Measurements from ENCODE around the gene GALK2. TPM values are rescaled to one million over a fixed set of nuclear protein-coding genes. Genes with fewer than 3 reads are reported as not detected.

GALK2 gene
- total and polyA plus RNA-seq, 2 experiments from 2014 or later: 11.5 to 23.0 TPM

GRCh38 chr15:49135911-49136310, 34.1 kb upstream of the GALK2 start:
- Mint-ChIP-seq H3K4me1 (no peaks in the 10 kb centered on the region), H3K4me3 (no peak overlapping the region), H3K27me3 (ENCODE audit: insufficient read depth, low read depth, poor library complexity) (no peaks in the 10 kb centered on the region), H3K36me3 (ENCODE audit: low read depth) (peaks cover 56% of the 10 kb centered on the region), H3K27ac (no peak overlapping the region), H3K9me3 (no peaks in the 10 kb centered on the region)
- no peaks in the 10 kb centered on the region for H3K9me2 ChIP-seq (ENCODE audit: insufficient read depth)
- H3K4me3 ChIP-seq: no peak overlapping the region
- no peaks in the 10 kb centered on the region for H3K27me3 ChIP-seq (ENCODE audit: insufficient read depth)
- no peak for TF ChIP-seq EZH2 (IDR thresholded peaks at IDR 0.05; ENCODE audit: low read depth, unreplicated experiment)
- TF ChIP-seq ZNF114 (CRISPR knock-in tag; IDR thresholded peaks at IDR 0.05): no peak
- no peak for TF ChIP-seq STAT1 (IDR thresholded peaks at IDR 0.05; ENCODE audit: unreplicated experiment)
- TF ChIP-seq CTCF (conservative IDR thresholded peaks at IDR 0.05; ENCODE audit: low read depth in 2 of 2): no peak
- no peak for TF ChIP-seq CREB1 (CRISPR knock-in tag; IDR thresholded peaks at IDR 0.05; ENCODE audit: low read depth)
- TF ChIP-seq JUNB (IDR thresholded peaks at IDR 0.05; ENCODE audit: unreplicated experiment): no peak
- TF ChIP-seq REST (IDR thresholded peaks at IDR 0.05; ENCODE audit: unreplicated experiment): no peak
- TF ChIP-seq ZNF331 (CRISPR knock-in tag; IDR thresholded peaks at IDR 0.05; ENCODE audit: low read depth): no peak
- no peak for TF ChIP-seq NANOG (IDR thresholded peaks at IDR 0.05; ENCODE audit: borderline replicate concordance)
- TF ChIP-seq, protein P1, sequence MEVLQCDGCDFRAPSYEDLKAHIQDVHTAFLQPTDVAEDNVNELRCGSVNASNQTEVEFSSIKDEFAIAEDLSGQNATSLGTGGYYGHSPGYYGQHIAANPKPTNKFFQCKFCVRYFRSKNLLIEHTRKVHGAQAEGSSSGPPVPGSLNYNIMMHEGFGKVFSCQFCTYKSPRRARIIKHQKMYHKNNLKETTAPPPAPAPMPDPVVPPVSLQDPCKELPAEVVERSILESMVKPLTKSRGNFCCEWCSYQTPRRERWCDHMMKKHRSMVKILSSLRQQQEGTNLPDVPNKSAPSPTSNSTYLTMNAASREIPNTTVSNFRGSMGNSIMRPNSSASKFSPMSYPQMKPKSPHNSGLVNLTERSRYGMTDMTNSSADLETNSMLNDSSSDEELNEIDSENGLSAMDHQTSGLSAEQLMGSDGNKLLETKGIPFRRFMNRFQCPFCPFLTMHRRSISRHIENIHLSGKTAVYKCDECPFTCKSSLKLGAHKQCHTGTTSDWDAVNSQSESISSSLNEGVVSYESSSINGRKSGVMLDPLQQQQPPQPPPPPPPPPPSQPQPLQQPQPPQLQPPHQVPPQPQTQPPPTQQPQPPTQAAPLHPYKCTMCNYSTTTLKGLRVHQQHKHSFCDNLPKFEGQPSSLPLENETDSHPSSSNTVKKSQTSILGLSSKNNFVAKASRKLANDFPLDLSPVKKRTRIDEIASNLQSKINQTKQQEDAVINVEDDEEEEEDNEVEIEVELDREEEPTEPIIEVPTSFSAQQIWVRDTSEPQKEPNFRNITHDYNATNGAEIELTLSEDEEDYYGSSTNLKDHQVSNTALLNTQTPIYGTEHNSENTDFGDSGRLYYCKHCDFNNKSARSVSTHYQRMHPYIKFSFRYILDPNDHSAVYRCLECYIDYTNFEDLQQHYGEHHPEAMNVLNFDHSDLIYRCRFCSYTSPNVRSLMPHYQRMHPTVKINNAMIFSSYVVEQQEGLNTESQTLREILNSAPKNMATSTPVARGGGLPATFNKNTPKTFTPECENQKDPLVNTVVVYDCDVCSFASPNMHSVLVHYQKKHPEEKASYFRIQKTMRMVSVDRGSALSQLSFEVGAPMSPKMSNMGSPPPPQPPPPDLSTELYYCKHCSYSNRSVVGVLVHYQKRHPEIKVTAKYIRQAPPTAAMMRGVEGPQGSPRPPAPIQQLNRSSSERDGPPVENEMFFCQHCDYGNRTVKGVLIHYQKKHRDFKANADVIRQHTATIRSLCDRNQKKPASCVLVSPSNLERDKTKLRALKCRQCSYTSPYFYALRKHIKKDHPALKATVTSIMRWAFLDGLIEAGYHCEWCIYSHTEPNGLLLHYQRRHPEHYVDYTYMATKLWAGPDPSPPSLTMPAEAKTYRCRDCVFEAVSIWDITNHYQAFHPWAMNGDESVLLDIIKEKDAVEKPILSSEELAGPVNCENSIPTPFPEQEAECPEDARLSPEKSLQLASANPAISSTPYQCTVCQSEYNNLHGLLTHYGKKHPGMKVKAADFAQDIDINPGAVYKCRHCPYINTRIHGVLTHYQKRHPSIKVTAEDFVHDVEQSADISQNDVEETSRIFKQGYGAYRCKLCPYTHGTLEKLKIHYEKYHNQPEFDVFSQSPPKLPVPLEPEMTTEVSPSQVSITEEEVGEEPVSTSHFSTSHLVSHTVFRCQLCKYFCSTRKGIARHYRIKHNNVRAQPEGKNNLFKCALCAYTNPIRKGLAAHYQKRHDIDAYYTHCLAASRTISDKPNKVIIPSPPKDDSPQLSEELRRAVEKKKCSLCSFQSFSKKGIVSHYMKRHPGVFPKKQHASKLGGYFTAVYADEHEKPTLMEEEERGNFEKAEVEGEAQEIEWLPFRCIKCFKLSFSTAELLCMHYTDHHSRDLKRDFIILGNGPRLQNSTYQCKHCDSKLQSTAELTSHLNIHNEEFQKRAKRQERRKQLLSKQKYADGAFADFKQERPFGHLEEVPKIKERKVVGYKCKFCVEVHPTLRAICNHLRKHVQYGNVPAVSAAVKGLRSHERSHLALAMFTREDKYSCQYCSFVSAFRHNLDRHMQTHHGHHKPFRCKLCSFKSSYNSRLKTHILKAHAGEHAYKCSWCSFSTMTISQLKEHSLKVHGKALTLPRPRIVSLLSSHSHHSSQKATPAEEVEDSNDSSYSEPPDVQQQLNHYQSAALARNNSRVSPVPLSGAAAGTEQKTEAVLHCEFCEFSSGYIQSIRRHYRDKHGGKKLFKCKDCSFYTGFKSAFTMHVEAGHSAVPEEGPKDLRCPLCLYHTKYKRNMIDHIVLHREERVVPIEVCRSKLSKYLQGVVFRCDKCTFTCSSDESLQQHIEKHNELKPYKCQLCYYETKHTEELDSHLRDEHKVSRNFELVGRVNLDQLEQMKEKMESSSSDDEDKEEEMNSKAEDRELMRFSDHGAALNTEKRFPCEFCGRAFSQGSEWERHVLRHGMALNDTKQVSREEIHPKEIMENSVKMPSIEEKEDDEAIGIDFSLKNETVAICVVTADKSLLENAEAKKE (CRISPR knock-in tag; IDR thresholded peaks at IDR 0.05): no peak
- no peak for TF ChIP-seq EZH2phosphoT487 (IDR thresholded peaks at IDR 0.05; ENCODE audit: unreplicated experiment)
- no peak for TF ChIP-seq POLR2AphosphoS5 (IDR thresholded peaks at IDR 0.05; ENCODE audit: low read depth)
- TF ChIP-seq ETS1 (IDR thresholded peaks at IDR 0.05): no peak
- no peak overlapping the region for H2AFZ ChIP-seq
- no peaks in the 10 kb centered on the region for H3F3A ChIP-seq (replicated peaks; ENCODE audit: low read depth)
- H4K20me1 ChIP-seq (replicated peaks; ENCODE audit: insufficient read depth): peaks cover 12% of the 10 kb centered on the region
- DNase-seq (ENCODE audit: low spot score) (no peak), ATAC-seq (no peak)
- H3K4me1 ChIP-seq (ENCODE audit: insufficient read depth): no peaks in the 10 kb centered on the region
- H3K4me2 ChIP-seq: no peak overlapping the region
- H3K27ac ChIP-seq (ENCODE audit: low read depth): no peak overlapping the region
- peaks cover 15% of the 10 kb centered on the region; the same call in 1 of the 2 replicates for H3K79me2 ChIP-seq (replicated peaks; ENCODE audit: insufficient read depth)
- H3K36me3 ChIP-seq (ENCODE audit: insufficient read depth): peaks cover 57% of the 10 kb centered on the region
